B cell (primary cell): ENCODE measurements around the gene PLCB1. TPM values are rescaled to one million over a fixed set of nuclear protein-coding genes. Genes with fewer than 3 reads are reported as not detected.

Experiments used
- ATAC-seq: fragments of 200-7000 bp; cut with Tn5 transposase; one replicate; pipeline ENCODE4 v1.10.0; 2021; ENCODE audit warnings: low read depth, mild to moderate bottlenecking, moderate number of reproducible peaks, moderate library complexity
- CTCF ChIA-PET: fragments of 350-600 bp; sonication (Branson Sonifier 250); formaldehyde crosslinking; loops from one replicate; lab custom pipeline; 2021; ENCODE audit warnings: antibody characterized with exemption, inconsistent platforms; lab: Charles Lee
- POLR2A ChIA-PET: fragments of 350-600 bp; sonication (Branson Sonifier 250); formaldehyde crosslinking; loops from one replicate; lab custom pipeline; 2021; ENCODE audit warnings: antibody characterized with exemption; lab: Charles Lee
- DNase-seq: peaks from one replicate; pipeline ENCODE4 v3.0.0; 2013
- H2AFZ ChIP-seq: 2 replicates; pipeline ENCODE4 v1.6.1; 2012; ENCODE audit warnings: mild to moderate bottlenecking, low read depth, low read length; ENCODE audit not compliant: insufficient read depth, poor library complexity, severe bottlenecking
- H3K27ac ChIP-seq, 2 donors: 1 replicate in 1 of 2; 2 replicates in 1 of 2; pipeline ENCODE4 v1.5.1; 2012 to 2013; ENCODE audit warnings: low read length in 2 of 2, mild to moderate bottlenecking in 2 of 2, moderate library complexity in 1 of 2
- H3K27me3 ChIP-seq, 4 experiments: fragments of 200-600 bp in 1 of 4; sonication (generic) in 1 of 4; replicated peaks in 1 of 4; 1 replicate in 2 of 4; 2 replicates in 2 of 4; pipeline versions ENCODE4 v1.6.1 to v1.7.0; 2013 to 2016; ENCODE audit warnings: low read length in 3 of 4, mild to moderate bottlenecking in 2 of 4, mixed read lengths in 1 of 4, moderate library complexity in 1 of 4; ENCODE audit not compliant: insufficient read depth in 4 of 4, control insufficient read depth in 3 of 4; ENCODE audit errors: control extremely low read depth in 1 of 4
- H3K36me3 ChIP-seq, 2 experiments: replicated peaks in 1 of 2; 1 replicate in 1 of 2; 2 replicates in 1 of 2; pipeline versions ENCODE4 v1.6.1 to v1.7.1; 2013; ENCODE audit warnings: low read length in 1 of 2; ENCODE audit not compliant: insufficient read depth in 2 of 2, control insufficient read depth in 1 of 2; ENCODE audit errors: control extremely low read depth in 1 of 2, extremely low read depth in 1 of 2
- H3K4me1 ChIP-seq, 2 donors: fragments of 200-600 bp in 1 of 2; sonication (generic) in 1 of 2; 1 replicate in 1 of 2; 2 replicates in 1 of 2; pipeline versions ENCODE4 v1.5.1 to v1.6.1; 2013 to 2017; ENCODE audit warnings: low read length in 2 of 2; ENCODE audit not compliant: control insufficient read depth in 2 of 2, insufficient read depth in 2 of 2
- H3K4me2 ChIP-seq: replicated peaks from 2 replicates; pipeline ENCODE3; 2012; ENCODE audit warnings: mild to moderate bottlenecking, low read depth, low read length; ENCODE audit not compliant: poor library complexity, severe bottlenecking
- H3K4me3 ChIP-seq, 5 experiments: fragments of 200-600 bp in 1 of 5; sonication (generic) in 1 of 5; 1 replicate in 3 of 5; 2 replicates in 2 of 5; pipeline versions ENCODE4 v1.5.1 to v1.7.0; 2011 to 2016; ENCODE audit warnings: low read length in 4 of 5, mild to moderate bottlenecking in 4 of 5, low read depth in 2 of 5, control low read depth in 1 of 5, moderate library complexity in 1 of 5; ENCODE audit not compliant: insufficient read depth in 1 of 5; ENCODE audit errors: control extremely low read depth in 1 of 5, extremely low read depth in 1 of 5
- H3K79me2 ChIP-seq: fragments of 200-600 bp; sonication (generic); one replicate; pipeline ENCODE4 v1.6.0; 2016; ENCODE audit warnings: low read length; ENCODE audit not compliant: control insufficient read depth, insufficient read depth
- H3K9ac ChIP-seq: fragments of 200-600 bp; sonication (generic); 2 replicates; pipeline ENCODE4 v1.6.1; 2017; ENCODE audit warnings: mild to moderate bottlenecking, low read length, moderate library complexity
- H3K9me3 ChIP-seq, 3 donors: one replicate each; pipeline versions ENCODE4 v1.6.1 to v1.7.1; 2013; ENCODE audit warnings: low read length in 2 of 3; ENCODE audit not compliant: control insufficient read depth in 2 of 3, insufficient read depth in 1 of 3; ENCODE audit errors: control extremely low read depth in 1 of 3
- H4K20me1 ChIP-seq: 2 replicates; pipeline ENCODE4 v1.6.0; 2012; ENCODE audit warnings: mild to moderate bottlenecking, low read length; ENCODE audit not compliant: insufficient read depth, control insufficient read depth, poor library complexity, severe bottlenecking
- H3K27ac Mint-ChIP-seq: one replicate; pipeline ENCODE4 v1.8.0; 2021; ENCODE audit warnings: mixed read lengths
- H3K27me3 Mint-ChIP-seq: one replicate; pipeline ENCODE4 v1.8.0; 2021; ENCODE audit warnings: mixed read lengths
- H3K4me1 Mint-ChIP-seq: one replicate; pipeline ENCODE4 v1.8.0; 2021; ENCODE audit warnings: mixed read lengths
- H3K4me3 Mint-ChIP-seq: one replicate; pipeline ENCODE4 v1.8.0; 2021; ENCODE audit warnings: mixed read lengths
- H3K9me3 Mint-ChIP-seq: one replicate; pipeline ENCODE4 v1.8.0; 2022; ENCODE audit warnings: mixed read lengths; ENCODE audit not compliant: insufficient read depth
- EZH2 ChIP-seq: IDR thresholded peaks from 2 replicates; pipeline ENCODE4 v1.6.1; 2012; ENCODE audit warnings: borderline replicate concordance, low read depth, mild to moderate bottlenecking, moderate library complexity, low read length; ENCODE audit not compliant: insufficient read depth, poor library complexity, severe bottlenecking
- WGBS: methylation state at CpG from one replicate; pipeline ENCODE4 v1.1.5; 2013; ENCODE audit warnings: missing lambda C conversion rate; ENCODE audit not compliant: insufficient coverage; 5-methylcytosine and 5-hydroxymethylcytosine counted together
- intact Hi-C: fragments of 100-400 bp; cut with micrococcal nuclease; formaldehyde crosslinking; loops from one replicate; pipeline ENCODE4 v1.10.0; 2022
- polyA plus RNA-seq: library from polyadenylated mRNA; depleted of rRNA; stranded (reverse); fragments of >200 nt; gene quantifications from 2 replicates; pipeline ENCODE4 v1.2.3, GENCODE V29; 2012
- total RNA-seq, 2 donors: library from RNA; stranded (reverse); fragments of 120-200 nt in 1 of 2; gene quantifications; 1 replicate in 1 of 2; 2 replicates in 1 of 2; pipeline versions ENCODE4 v1.2.3 to v1.2.4, GENCODE V29; 2013 to 2022
- TF ChIP-seq, protein P1 (sequence below): fragments of 200-600 bp; IDR thresholded peaks from one replicate; pipeline ENCODE4 v1.8.0; 2022; ENCODE audit warnings: antibody characterized with exemption, mild to moderate bottlenecking

The PLCB1 gene
- total and polyA plus RNA-seq, 2 donors (not counting 1 experiment from before 2014, with no cell fraction given): 0.18 to 0.47 TPM

DNA sequence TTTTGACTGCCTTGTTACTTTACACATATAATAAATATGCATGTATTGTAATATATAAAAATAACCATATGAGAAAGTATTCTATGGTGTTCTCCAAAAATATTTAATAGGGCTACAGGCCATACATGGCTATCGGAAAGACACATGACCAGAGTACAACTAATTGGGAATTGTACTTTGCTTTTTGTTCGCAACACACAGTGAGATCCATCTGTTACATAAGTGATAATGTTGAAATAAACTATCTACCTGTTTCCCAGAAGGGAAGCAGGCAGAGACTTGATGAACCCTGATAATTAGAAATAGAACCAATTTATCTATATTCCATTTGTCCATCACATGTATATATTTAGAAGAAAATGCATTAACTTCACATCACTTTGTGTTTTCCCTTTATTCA lies 592.8 kb downstream of the PLCB1 start:
- Histone ChIP-seq H3K27me3 (no peaks in the 10 kb centered on the region), H3K27ac (no peak overlapping the region), H3K4me3 (no peak overlapping the region), H3K9me3 (no peaks in the 10 kb centered on the region), H3K4me2 (no peak overlapping the region), H3K9ac (no peak overlapping the region), H4K20me1 (no peaks in the 10 kb centered on the region), H2AFZ (no peak overlapping the region), H3K36me3 (no peaks in the 10 kb centered on the region), H3K79me2 (no peaks in the 10 kb centered on the region), H3K4me1 (no peaks in the 10 kb centered on the region)
- WGBS: no CpG with 5 or more reads among the region's 2 CpGs
- ChIA-PET POLR2A (no interaction called here), CTCF (no interaction called here)
- Mint-ChIP-seq H3K27ac (no peak overlapping the region), H3K4me3 (no peak overlapping the region), H3K4me1 (no peaks in the 10 kb centered on the region), H3K9me3 (no peaks in the 10 kb centered on the region), H3K27me3 (no peaks in the 10 kb centered on the region)
- TF ChIP-seq, protein P1, sequence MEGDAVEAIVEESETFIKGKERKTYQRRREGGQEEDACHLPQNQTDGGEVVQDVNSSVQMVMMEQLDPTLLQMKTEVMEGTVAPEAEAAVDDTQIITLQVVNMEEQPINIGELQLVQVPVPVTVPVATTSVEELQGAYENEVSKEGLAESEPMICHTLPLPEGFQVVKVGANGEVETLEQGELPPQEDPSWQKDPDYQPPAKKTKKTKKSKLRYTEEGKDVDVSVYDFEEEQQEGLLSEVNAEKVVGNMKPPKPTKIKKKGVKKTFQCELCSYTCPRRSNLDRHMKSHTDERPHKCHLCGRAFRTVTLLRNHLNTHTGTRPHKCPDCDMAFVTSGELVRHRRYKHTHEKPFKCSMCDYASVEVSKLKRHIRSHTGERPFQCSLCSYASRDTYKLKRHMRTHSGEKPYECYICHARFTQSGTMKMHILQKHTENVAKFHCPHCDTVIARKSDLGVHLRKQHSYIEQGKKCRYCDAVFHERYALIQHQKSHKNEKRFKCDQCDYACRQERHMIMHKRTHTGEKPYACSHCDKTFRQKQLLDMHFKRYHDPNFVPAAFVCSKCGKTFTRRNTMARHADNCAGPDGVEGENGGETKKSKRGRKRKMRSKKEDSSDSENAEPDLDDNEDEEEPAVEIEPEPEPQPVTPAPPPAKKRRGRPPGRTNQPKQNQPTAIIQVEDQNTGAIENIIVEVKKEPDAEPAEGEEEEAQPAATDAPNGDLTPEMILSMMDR: no peak
- TF ChIP-seq EZH2: no peak
- DNase-seq (no peak), ATAC-seq (no peak)
- intact Hi-C loops: no loop called here

DNA sequence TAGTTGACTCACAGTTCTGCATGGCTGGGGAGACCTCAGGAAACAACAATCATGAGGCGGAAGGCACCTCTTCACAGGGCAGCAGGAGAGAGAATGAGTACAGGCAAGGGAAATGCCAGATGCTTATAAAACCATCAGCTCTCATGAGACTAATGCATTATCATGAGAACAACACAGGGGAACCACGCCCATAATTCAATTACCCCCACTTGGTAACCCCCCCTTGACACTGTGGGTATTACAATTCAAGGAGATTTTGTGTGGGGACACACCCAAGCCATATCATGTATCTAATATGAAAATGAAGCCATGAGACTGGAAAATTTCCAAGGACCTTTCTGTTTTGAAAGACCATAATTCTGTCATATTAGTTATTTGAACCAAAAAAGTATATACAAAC lies 594.4 kb downstream of the PLCB1 start:
- Histone ChIP-seq H2AFZ (no peak overlapping the region), H3K27me3 (no peaks in the 10 kb centered on the region), H3K9me3 (no peaks in the 10 kb centered on the region), H3K4me2 (no peak overlapping the region), H3K36me3 (no peaks in the 10 kb centered on the region), H3K4me1 (no peaks in the 10 kb centered on the region), H4K20me1 (no peaks in the 10 kb centered on the region), H3K27ac (no peak overlapping the region), H3K79me2 (no peaks in the 10 kb centered on the region), H3K4me3 (no peak overlapping the region), H3K9ac (no peak overlapping the region)
- POLR2A ChIA-PET: no interaction called here
- Mint-ChIP-seq H3K9me3 (no peaks in the 10 kb centered on the region), H3K27me3 (no peaks in the 10 kb centered on the region), H3K27ac (no peak overlapping the region), H3K4me1 (no peaks in the 10 kb centered on the region), H3K4me3 (no peak overlapping the region)
- no CpG with 5 or more reads among the region's 2 CpGs for WGBS
- DNase-seq (no peak), ATAC-seq (no peak)
- CTCF ChIA-PET: no interaction called here
- intact Hi-C loops: no loop called here
- TF ChIP-seq EZH2: no peak
- TF ChIP-seq, protein P1: no peak
